ENCODE measurements around the gene GARS1.

- TF ChIP-seq CTCF (conservative IDR thresholded peaks at IDR 0.05; ENCODE audit: low read depth, low read length) (no peak), EZH2 (IDR thresholded peaks at IDR 0.05; ENCODE audit: borderline replicate concordance, low read depth, low read length, poor library complexity, severe bottlenecking) (no peak)
Measured at GRCh38 chr7:30555525-30555924, 39.2 kb upstream of the GARS1 start.

All from A673 (cell line).